GM12874 (cell line): ENCODE results near the gene HNRNPA0.

Experiments
- TF ChIP-seq, protein P1 (sequence below): IDR thresholded peaks from 2 replicates; pipeline ENCODE4 v1.5.1; 2011; ENCODE audit warnings: low read depth, mild to moderate bottlenecking, control low read depth, low read length, moderate library complexity; ENCODE audit not compliant: insufficient read depth

Gene HNRNPA0

DNA sequence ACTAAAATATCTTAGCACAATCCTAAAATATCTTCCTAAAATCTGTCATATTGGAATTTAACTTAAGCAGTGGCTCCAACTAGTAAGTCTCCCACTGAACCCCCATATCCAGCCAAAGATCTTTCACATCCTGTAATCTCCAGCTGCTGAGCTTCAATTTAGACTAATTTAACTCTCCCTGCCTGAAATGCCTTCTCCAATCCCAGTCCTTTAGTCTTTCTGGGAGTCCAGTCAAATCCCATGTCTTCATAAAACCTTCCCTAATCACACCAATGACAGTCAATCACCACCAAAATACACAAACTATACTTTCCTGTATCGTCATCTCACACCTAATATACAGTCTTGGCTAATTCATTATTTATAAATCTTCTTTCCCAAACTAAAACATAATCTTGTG is 17.7 kb downstream of the HNRNPA0 start:
- TF ChIP-seq, protein P1, sequence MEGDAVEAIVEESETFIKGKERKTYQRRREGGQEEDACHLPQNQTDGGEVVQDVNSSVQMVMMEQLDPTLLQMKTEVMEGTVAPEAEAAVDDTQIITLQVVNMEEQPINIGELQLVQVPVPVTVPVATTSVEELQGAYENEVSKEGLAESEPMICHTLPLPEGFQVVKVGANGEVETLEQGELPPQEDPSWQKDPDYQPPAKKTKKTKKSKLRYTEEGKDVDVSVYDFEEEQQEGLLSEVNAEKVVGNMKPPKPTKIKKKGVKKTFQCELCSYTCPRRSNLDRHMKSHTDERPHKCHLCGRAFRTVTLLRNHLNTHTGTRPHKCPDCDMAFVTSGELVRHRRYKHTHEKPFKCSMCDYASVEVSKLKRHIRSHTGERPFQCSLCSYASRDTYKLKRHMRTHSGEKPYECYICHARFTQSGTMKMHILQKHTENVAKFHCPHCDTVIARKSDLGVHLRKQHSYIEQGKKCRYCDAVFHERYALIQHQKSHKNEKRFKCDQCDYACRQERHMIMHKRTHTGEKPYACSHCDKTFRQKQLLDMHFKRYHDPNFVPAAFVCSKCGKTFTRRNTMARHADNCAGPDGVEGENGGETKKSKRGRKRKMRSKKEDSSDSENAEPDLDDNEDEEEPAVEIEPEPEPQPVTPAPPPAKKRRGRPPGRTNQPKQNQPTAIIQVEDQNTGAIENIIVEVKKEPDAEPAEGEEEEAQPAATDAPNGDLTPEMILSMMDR: no peak

DNA sequence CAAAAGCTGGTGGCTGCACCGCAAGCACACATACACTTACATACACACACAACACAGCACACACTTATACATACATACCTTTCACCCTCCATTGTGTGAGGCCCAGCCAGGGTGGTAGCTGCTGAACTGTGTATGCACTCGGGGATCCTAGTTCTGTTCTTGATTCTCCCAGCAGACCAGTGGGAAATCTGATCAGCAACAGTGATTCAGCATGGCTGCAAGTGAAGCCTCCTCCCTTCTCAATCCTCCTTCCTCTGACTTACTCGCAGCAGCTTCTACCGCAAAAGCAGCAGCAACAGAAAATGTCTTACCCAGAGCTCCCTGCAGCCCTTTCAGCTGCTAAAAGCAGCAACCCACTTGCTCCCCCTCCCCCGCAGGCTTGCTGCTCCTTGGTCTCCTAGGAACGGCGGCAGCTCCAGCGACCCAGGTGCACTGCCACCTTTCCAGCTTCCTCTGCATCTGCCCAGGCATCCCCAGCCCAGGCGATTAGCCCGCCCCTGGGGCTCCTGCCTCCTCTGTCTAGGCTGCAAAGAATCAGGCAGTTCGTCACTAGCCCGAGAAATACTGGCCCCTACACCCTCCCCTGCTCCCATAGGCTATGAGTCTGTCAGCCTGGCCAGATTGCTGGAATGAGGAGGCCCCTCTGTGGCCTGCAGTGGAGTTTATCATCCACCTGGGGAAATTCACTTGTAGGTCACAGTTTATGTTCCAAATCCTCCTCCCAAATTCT is 18.4 kb downstream of the HNRNPA0 start, which contains the start of gene KLHL3:
Gene KLHL3 (minus strand): TSS at position 535 of the 730 bp plus-strand sequence. CDS start 443 bp downstream, at position 92.
- TF ChIP-seq, protein P1: 0 out of 2 replicates have a peak, but pooled peaks have one; percentile 1

DNA sequence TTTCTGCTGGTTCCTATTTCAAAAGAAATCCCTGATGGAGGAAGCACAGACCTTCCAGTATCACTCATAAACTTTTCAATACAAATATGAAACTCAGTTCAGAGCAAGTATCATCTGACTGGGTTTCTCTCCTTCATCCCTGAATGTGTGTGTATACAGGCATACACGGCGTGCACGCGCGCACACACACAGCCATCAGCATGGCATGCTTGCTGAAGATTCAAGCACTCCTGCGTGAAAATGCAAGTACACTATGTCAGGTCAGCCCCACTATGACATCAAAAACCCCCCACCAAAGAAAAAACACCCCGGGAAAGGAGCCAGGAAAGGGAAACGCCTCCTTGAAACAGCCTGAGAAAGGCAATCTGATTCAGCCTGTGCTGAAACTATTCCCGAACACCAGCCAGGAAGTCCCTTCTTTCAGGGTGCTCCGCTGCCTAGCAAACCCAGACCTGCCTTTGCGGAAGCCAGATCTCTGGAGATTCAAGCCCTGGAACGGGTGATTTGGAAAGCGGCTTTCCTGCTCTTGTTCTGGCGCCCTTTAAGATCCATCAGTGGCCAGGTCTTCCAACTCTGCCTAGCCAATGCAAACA is 19.1 kb downstream of the HNRNPA0 start:
- TF ChIP-seq, protein P1: no peak

- TF ChIP-seq, protein P1: no peak
Measured at GRCh38 chr5:137734331-137734730, 19.8 kb downstream of the HNRNPA0 start.

- TF ChIP-seq, protein P1: no peak
Measured at GRCh38 chr5:137733922-137734321, 20.2 kb downstream of the HNRNPA0 start.

DNA sequence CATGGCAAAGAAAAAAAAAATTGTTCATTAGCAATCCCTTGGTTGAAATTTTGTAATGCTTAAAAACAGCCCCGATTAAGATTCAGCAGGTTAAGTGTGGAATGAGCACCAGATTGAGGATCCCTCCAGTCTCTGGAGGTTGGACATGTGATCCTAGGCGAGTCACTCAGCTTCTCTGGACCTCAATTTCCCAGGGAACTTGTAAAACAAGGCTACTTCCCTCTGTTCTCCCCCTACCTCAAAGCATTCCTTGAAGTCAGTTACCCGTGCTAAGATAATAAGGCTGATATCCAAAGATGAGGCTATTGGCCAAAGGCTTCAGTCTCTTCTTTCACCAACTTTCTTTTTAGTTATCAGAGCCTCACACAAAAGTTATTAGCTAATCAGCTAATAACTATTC is 21.2 kb downstream of the HNRNPA0 start:
- TF ChIP-seq, protein P1: no peak

GRCh38 chr5:137731176-137731575 is 23.0 kb downstream of the HNRNPA0 start:
- TF ChIP-seq, protein P1: no peak
